ENCODE measurements around the gene TDG. TPM values are rescaled to one million over a fixed set of nuclear protein-coding genes. Genes with fewer than 3 reads are reported as not detected.
"Not testable (repeated sequence)": the region's sequence is repeated elsewhere in the genome, so short reads cannot be mapped to it uniquely, and the experiment has no call there.

The TDG gene
- total RNA-seq, 1 experiment from 2014 or later = 38.2 TPM

DNA sequence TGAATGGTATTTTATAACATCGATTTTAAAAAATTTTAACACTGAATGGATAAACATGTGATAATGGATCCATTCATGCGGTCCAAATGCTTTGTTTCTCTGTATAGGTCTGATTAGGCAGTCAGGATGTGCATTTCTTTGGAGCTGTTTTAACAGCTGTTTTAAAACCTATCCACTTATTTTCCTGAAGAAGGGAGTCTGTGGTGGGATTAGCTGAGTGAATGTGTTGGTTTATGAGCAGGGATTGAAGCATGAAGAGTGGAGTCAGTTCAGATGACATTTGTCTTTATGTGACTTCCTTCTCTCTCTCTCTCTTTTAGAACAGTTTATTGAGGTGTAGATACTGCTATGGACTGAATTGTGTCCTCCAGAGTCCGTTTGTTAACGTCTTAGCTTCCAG is 46.7 kb downstream of the TDG start:
- TF ChIP-seq REST (IDR thresholded peaks at IDR 0.05; ENCODE audit: insufficient read depth in 1 of 2, low read depth in 2 of 2, low read length in 1 of 2) = no peak
- TF ChIP-seq TCF7L2 (IDR thresholded peaks at IDR 0.05; ENCODE audit: low read depth, low read length) = no peak
- TF ChIP-seq CTCF (IDR thresholded peaks at IDR 0.05) = no peak
- no peak for TF ChIP-seq SIN3A (IDR thresholded peaks at IDR 0.05; ENCODE audit: borderline replicate concordance, insufficient read depth, low read depth, low read length)
- TF ChIP-seq POLR2AphosphoS5 (IDR thresholded peaks at IDR 0.05; ENCODE audit: low read depth, low read length) = no peak
- no peak overlapping the region for H3K27ac ChIP-seq (ENCODE audit: low read length)
- CTCF ChIA-PET = no interaction called here
- no TSS peak for BruUV-seq (replicated peaks)
- H3K4me1 ChIP-seq (ENCODE audit: control insufficient read depth, insufficient read depth, low read length) = no peaks in the 10 kb centered on the region
- POLR2A ChIA-PET = no interaction called here
- DNase-seq (ENCODE audit: low read depth, low spot score) = no peak
- in situ Hi-C loops (cut with HindIII; ENCODE audit: low pct_unique_long_range_greater_than_20kb, low sequenced_read_pairs) = no loop called here
- H3K4me3 ChIP-seq (ENCODE audit: low read depth in 2 of 2, low read length in 2 of 2) = no peak overlapping the region
- no peaks in the 10 kb centered on the region for H3K27me3 ChIP-seq (ENCODE audit: control insufficient read depth, insufficient read depth, low read length)
- intact Hi-C loops (cut with micrococcal nuclease; ENCODE audit: unreplicated experiment) = no loop called here
- no peak for ATAC-seq
- H3K9me3 ChIP-seq (ENCODE audit: control insufficient read depth, insufficient read depth, low read depth, low read length) = no peaks in the 10 kb centered on the region
- no peaks in the 10 kb centered on the region for H3K36me3 ChIP-seq (ENCODE audit: control insufficient read depth, insufficient read depth, low read length)

DNA sequence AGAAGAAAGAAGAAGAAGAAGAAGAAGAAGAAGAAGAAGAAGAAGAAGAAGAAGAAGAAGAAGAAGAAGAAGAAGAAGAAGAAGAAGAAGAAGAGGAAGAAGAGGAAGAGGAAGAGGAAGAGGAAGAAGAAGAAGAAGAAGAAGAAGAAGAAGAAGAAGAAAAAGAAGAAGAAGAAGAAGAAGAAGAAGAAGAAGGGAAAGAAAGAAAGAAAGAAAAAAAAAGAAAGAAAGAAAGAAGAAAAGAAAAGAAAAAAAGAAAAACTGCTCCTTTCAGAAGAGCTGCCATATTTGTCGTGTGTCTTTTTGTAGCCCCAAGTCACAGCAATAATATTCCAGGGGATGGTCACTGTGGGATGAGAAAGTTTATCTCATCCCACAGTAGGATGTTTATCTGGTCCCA is 56.2 kb downstream of the TDG start:
- H3K36me3 ChIP-seq (ENCODE audit: control insufficient read depth, insufficient read depth, low read length); CTCF ChIA-PET; ATAC-seq; in situ Hi-C loops (cut with HindIII; ENCODE audit: low pct_unique_long_range_greater_than_20kb, low sequenced_read_pairs); intact Hi-C loops (cut with micrococcal nuclease; ENCODE audit: unreplicated experiment); BruUV-seq (replicated peaks); H3K4me1 ChIP-seq (ENCODE audit: control insufficient read depth, insufficient read depth, low read length); H3K4me3 ChIP-seq (ENCODE audit: low read depth in 2 of 2, low read length in 2 of 2); DNase-seq (ENCODE audit: low read depth, low spot score); H3K27me3 ChIP-seq (ENCODE audit: control insufficient read depth, insufficient read depth, low read length); H3K9me3 ChIP-seq (ENCODE audit: control insufficient read depth, insufficient read depth, low read depth, low read length); H3K27ac ChIP-seq (ENCODE audit: low read length): not testable (repeated sequence)
- POLR2A ChIA-PET = interaction anchor here (0.7 kb wide), 1 partner anchor 15 kb away, joined by 7 read pairs; no protein-coding TSS in a partner anchor

DNA sequence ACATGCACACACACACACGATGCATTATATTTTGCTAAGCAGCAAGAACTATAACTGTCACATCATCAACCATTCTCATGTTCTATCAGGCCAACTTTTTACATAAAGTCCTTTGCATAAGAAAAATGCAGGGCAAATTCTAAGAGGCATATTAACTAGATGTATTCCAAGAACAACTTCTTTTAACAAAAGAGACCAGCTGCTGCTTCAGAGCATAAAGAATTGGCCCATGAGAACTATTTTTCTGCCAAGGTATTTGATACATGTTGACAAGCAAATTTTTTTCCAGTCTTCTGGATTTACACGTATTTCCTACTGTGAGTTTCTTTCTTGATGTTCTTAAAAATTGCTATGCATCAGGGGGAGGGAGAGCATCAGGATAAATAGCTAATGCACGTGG is 57.1 kb downstream of the TDG start:
- in situ Hi-C loops (cut with HindIII; ENCODE audit: low pct_unique_long_range_greater_than_20kb, low sequenced_read_pairs) = no loop called here
- H3K4me3 ChIP-seq (ENCODE audit: low read depth in 2 of 2, low read length in 2 of 2) = no peak overlapping the region
- BruUV-seq (replicated peaks) = no TSS peak

More for the DNA sequence above, 57.1 kb downstream of the TDG start:
- H3K27me3 ChIP-seq (ENCODE audit: control insufficient read depth, insufficient read depth, low read length) = no peaks in the 10 kb centered on the region; the same call in 1 of the 2 replicates
- TF ChIP-seq REST (IDR thresholded peaks at IDR 0.05; ENCODE audit: insufficient read depth in 1 of 2, low read depth in 2 of 2, low read length in 1 of 2) = no peak
- no peak for TF ChIP-seq CTCF (IDR thresholded peaks at IDR 0.05)
- no peak for TF ChIP-seq TCF7L2 (IDR thresholded peaks at IDR 0.05; ENCODE audit: low read depth, low read length)
- TF ChIP-seq SIN3A (IDR thresholded peaks at IDR 0.05; ENCODE audit: borderline replicate concordance, insufficient read depth, low read depth, low read length) = no peak
- TF ChIP-seq POLR2AphosphoS5 (IDR thresholded peaks at IDR 0.05; ENCODE audit: low read depth, low read length) = no peak
- no peak overlapping the region for H3K27ac ChIP-seq (ENCODE audit: low read length)
- no peaks in the 10 kb centered on the region for H3K4me1 ChIP-seq (ENCODE audit: control insufficient read depth, insufficient read depth, low read length)
- DNase-seq (ENCODE audit: low read depth, low spot score) (no peak), ATAC-seq (no peak)
- H3K9me3 ChIP-seq (ENCODE audit: control insufficient read depth, insufficient read depth, low read depth, low read length) = peaks cover 3% of the 10 kb centered on the region; the same call in 1 of the 2 replicates
- CTCF ChIA-PET = no interaction called here
- H3K36me3 ChIP-seq (ENCODE audit: control insufficient read depth, insufficient read depth, low read length) = no peaks in the 10 kb centered on the region
- intact Hi-C loops (cut with micrococcal nuclease; ENCODE audit: unreplicated experiment) = no loop called here
- POLR2A ChIA-PET = no interaction called here

Measured in Panc1 (cell line).